Breast epithelium (tissue), 4 donors: ENCODE data around the gene NDUFC1. TPM values are rescaled to one million over a fixed set of nuclear protein-coding genes. Genes with fewer than 3 reads are reported as not detected.

Experiments
- DNase-seq, 2 donors: peaks; one replicate each; pipeline ENCODE4 v3.0.0-alpha.2; 2019; ENCODE audit warnings: low spot score in 2 of 2
- H3K27ac ChIP-seq, 2 donors: fragments of 200-600 bp; sonication (generic) in 1 of 2; one replicate each; pipeline ENCODE4 v1.5.1; 2016 to 2019; ENCODE audit warnings: mild to moderate bottlenecking in 1 of 2
- H3K27me3 ChIP-seq, 2 donors: fragments of 200-600 bp; sonication (generic) in 1 of 2; one replicate each; pipeline versions ENCODE4 v1.5.1 to v1.6.0; 2017 to 2019; ENCODE audit warnings: control low read depth in 1 of 2, mild to moderate bottlenecking in 1 of 2
- H3K36me3 ChIP-seq: fragments of 200-600 bp; one replicate; pipeline ENCODE4 v1.5.1; 2019
- H3K4me1 ChIP-seq, 2 donors: fragments of 200-600 bp; sonication (generic); one replicate each; pipeline ENCODE4 v1.5.1; 2016 to 2019; ENCODE audit warnings: control low read depth in 1 of 2
- H3K4me3 ChIP-seq, 3 donors: fragments of 200-600 bp; sonication (generic); 1 replicate in 2 of 3; 2 replicates in 1 of 3; pipeline ENCODE4 v1.5.1; 2016 to 2019; ENCODE audit warnings: mild to moderate bottlenecking in 3 of 3, moderate library complexity in 2 of 3
- H3K9me3 ChIP-seq, 2 donors: fragments of 200-600 bp; sonication (generic) in 1 of 2; one replicate each; pipeline ENCODE4 v1.5.1; 2016 to 2019; ENCODE audit warnings: control low read depth in 1 of 2
- POLR2A ChIP-seq: fragments of 450-650 bp; IDR thresholded peaks from one replicate; pipeline ENCODE4 v1.6.1; 2016; ENCODE audit warnings: antibody characterized with exemption, mild to moderate bottlenecking, moderate library complexity
- POLR2AphosphoS5 ChIP-seq, 3 donors: sonication (generic); formaldehyde crosslinking; IDR thresholded peaks; one replicate each; pipeline ENCODE4 v1.6.1; 2017; ENCODE audit warnings: antibody characterized with exemption in 3 of 3
- intact Hi-C: fragments of 100-400 bp; cut with DNase I; formaldehyde crosslinking; loops from one replicate; pipeline ENCODE4 v1.15.1; 2023; ENCODE audit warnings: low total_unique reads
- total RNA-seq, 3 donors: library from RNA; depleted of rRNA; stranded (reverse); fragments of >200 nt; gene quantifications; one replicate each; pipeline ENCODE4 v1.1.0, GENCODE V29; 2016
- TF ChIP-seq, protein P1 (sequence below), 3 donors: fragments of 450-650 bp; IDR thresholded peaks; one replicate each; pipeline ENCODE4 v1.5.1; 2016 to 2017; ENCODE audit warnings: antibody characterized with exemption in 3 of 3, mild to moderate bottlenecking in 3 of 3, moderate library complexity in 3 of 3

Gene NDUFC1
- total RNA-seq, 3 donors from 2014 or later = 26.2 to 42.7 (median 35.0) TPM

DNA sequence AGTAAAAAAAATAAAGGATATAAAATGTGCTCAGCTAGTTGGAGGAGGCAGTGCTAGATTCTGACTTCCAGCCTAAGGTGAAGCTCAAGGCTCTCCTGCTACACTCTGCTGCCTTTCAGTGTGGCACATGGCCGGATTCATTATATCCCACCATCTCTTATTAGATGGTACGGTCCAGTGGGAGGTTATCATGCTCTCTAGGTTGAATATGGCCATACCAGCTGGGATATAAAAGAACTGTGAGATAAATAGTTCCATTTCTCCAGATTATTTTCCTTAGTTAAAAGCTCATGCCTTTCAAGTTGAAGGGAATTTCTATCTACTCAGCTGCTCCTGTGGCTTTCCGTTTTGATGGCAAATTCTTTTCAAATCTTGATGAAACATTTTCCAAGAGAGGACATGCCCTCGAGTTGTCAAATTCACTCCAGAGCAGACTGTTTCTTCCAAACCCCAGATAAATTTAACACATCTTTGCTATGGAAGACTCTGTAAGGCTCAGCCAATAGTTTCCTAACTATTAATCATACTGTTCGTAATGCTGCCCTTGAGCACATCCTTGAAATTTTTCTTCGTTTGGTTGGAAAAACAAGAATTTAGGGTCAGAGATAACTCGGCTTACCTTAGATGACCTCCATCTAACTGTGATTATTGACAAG lies 20.1 kb downstream of the NDUFC1 start:
- intact Hi-C loops = no loop called here

DNA sequence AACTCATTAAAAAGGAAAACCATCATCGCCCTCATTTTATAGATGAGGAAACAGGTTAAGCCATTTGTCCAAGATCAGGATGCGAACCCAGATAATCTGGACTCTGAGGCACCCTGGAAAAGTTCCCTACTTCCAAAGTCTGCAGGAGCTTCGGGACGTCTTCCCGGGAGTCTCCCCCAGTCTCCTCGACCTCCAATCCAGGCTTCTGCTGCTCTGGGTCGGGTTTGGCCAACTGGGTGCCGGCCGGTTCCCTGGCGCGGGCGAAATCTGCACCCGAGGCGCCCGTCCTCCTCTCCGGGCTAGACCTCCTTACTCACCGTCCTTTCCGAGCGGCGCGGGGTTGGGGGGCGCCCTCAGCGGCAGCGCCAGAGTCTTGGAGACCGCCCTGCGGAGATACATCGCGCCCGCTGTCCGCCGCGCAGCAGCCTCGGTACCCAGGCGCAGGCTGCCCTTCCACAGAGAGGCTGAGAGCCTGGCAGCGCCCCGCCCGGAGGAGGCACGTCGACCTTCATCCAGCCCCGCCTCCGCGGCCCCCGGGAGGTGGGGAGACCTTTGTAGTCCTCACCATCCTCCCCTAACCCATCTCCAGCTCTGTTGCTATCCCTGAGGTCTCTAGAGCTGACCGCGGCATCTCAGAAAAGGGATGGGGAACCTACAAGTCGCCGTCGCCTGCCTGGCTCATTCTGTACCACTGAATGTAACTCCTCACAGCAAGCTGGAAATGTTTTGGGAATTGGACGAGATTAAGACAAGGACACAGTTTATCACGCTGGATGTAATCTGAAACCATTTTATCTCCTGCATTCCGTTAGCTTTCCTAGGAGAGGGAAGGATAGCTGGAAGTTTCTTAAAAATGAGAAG lies 22.3 kb downstream of the NDUFC1 start, which contains the start of gene MGARP:
Gene MGARP, minus strand, starts transcription at position 466 of the 861 bp plus-strand sequence. Its CDS starts 67 bp downstream, at position 399.
- TF ChIP-seq POLR2AphosphoS5 (IDR thresholded peaks at IDR 0.05) (no peak), POLR2A (no peak)
- TF ChIP-seq, protein P1, sequence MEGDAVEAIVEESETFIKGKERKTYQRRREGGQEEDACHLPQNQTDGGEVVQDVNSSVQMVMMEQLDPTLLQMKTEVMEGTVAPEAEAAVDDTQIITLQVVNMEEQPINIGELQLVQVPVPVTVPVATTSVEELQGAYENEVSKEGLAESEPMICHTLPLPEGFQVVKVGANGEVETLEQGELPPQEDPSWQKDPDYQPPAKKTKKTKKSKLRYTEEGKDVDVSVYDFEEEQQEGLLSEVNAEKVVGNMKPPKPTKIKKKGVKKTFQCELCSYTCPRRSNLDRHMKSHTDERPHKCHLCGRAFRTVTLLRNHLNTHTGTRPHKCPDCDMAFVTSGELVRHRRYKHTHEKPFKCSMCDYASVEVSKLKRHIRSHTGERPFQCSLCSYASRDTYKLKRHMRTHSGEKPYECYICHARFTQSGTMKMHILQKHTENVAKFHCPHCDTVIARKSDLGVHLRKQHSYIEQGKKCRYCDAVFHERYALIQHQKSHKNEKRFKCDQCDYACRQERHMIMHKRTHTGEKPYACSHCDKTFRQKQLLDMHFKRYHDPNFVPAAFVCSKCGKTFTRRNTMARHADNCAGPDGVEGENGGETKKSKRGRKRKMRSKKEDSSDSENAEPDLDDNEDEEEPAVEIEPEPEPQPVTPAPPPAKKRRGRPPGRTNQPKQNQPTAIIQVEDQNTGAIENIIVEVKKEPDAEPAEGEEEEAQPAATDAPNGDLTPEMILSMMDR (IDR thresholded peaks at IDR 0.05) = no peak
- no peaks in the 10 kb centered on the region for H3K9me3 ChIP-seq
- H3K27me3 ChIP-seq = peaks cover 0 to 4% of the 10 kb centered on the region in 2 donors
- no peak for DNase-seq
- H3K4me1 ChIP-seq = peaks cover 0 to 4% of the 10 kb centered on the region in 2 donors
- H3K27ac ChIP-seq = no peak within 1 kb of the TSS
- H3K4me3 ChIP-seq = peak within 1 kb of the TSS; percentile 43 to 73 (median 53)
- H3K36me3 ChIP-seq = no peaks in the 10 kb centered on the region
- intact Hi-C loops = no loop called here

More for the DNA sequence above, 20.1 kb downstream of the NDUFC1 start:
- DNase-seq = no peak
- no peak overlapping the region for H3K27ac ChIP-seq
- H3K36me3 ChIP-seq = no peaks in the 10 kb centered on the region
- TF ChIP-seq, protein P1 (IDR thresholded peaks at IDR 0.05) = no peak
- no peak for TF ChIP-seq POLR2A
- no peak for TF ChIP-seq POLR2AphosphoS5 (IDR thresholded peaks at IDR 0.05)
- peaks cover 0 to 4% of the 10 kb centered on the region in 2 donors for H3K27me3 ChIP-seq
- peaks cover 0 to 4% of the 10 kb centered on the region in 2 donors for H3K4me1 ChIP-seq
- H3K4me3 ChIP-seq = no peak overlapping the region
- no peaks in the 10 kb centered on the region for H3K9me3 ChIP-seq

DNA sequence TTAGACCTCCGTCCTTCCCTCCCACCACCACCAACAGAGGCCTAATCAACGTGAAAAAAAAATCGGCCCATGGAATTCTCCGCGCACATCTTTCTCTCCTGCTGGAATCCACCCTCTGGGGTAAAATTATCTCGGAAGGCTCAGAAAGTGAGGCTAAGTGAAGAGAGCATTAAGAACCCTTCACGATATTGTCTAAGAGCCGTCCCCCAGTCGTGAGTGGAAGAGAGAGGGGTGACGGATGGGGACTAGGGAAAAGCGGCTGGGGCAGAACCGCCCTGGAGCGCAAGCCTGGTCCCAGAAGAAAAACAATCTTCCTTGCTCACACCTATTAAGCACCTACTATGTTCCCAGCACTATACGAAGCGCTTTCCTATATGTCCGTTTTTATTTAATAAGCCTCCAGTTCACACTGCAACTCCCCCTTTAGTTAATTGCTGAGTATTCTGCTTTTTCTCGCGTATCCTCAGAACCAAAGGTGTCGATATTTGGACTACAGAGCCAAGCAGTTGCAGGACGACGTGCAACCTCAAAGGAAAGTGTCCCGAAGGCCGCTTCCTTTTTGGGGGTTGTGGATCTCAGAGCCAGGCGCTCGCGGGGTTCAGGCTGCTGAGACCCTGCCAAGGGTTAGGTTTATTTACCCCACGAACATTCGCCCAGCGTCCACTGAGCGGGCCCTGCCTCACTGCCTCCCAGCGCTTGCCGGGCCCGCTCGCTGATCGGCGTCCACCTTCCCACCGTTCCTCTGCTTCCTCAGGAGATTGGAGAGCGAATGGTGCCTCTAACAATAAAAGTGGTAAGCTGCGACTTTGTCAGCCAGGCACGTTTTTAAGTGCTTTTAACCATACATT lies 23.1 kb downstream of the NDUFC1 start:
- TF ChIP-seq, protein P1 (IDR thresholded peaks at IDR 0.05) = no peak
- TF ChIP-seq POLR2AphosphoS5 (IDR thresholded peaks at IDR 0.05) = no peak
- no peak for TF ChIP-seq POLR2A
- no peaks in the 10 kb centered on the region for H3K36me3 ChIP-seq
- H3K9me3 ChIP-seq = no peaks in the 10 kb centered on the region
- peak overlapping the region; percentile 43 to 73 (median 53) for H3K4me3 ChIP-seq
- intact Hi-C loops = no loop called here
- H3K4me1 ChIP-seq = peaks cover 0 to 4% of the 10 kb centered on the region in 2 donors
- DNase-seq = no peak
- H3K27ac ChIP-seq = no peak overlapping the region
- H3K27me3 ChIP-seq = peaks cover 0 to 4% of the 10 kb centered on the region in 2 donors

GRCh38 chr4:139278485-139278884 lies 23.8 kb downstream of the NDUFC1 start:
- no peak overlapping the region for H3K27ac ChIP-seq
- TF ChIP-seq, protein P1 (IDR thresholded peaks at IDR 0.05) = no peak
- TF ChIP-seq POLR2A (no peak), POLR2AphosphoS5 (IDR thresholded peaks at IDR 0.05) (no peak)
- H3K9me3 ChIP-seq = no peaks in the 10 kb centered on the region
- intact Hi-C loops = no loop called here
- no peak for DNase-seq
- no peaks in the 10 kb centered on the region for H3K36me3 ChIP-seq
- H3K4me1 ChIP-seq = peaks cover 0 to 4% of the 10 kb centered on the region in 2 donors
- no peak overlapping the region for H3K4me3 ChIP-seq
- peaks cover 0 to 4% of the 10 kb centered on the region in 2 donors for H3K27me3 ChIP-seq
